ENCODE results near the gene LMAN2L.
A peak's percentile ranks its signal among the peaks of the same experiment; 100 is the strongest.

Gene LMAN2L, protein sequence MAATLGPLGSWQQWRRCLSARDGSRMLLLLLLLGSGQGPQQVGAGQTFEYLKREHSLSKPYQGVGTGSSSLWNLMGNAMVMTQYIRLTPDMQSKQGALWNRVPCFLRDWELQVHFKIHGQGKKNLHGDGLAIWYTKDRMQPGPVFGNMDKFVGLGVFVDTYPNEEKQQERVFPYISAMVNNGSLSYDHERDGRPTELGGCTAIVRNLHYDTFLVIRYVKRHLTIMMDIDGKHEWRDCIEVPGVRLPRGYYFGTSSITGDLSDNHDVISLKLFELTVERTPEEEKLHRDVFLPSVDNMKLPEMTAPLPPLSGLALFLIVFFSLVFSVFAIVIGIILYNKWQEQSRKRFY

DNA sequence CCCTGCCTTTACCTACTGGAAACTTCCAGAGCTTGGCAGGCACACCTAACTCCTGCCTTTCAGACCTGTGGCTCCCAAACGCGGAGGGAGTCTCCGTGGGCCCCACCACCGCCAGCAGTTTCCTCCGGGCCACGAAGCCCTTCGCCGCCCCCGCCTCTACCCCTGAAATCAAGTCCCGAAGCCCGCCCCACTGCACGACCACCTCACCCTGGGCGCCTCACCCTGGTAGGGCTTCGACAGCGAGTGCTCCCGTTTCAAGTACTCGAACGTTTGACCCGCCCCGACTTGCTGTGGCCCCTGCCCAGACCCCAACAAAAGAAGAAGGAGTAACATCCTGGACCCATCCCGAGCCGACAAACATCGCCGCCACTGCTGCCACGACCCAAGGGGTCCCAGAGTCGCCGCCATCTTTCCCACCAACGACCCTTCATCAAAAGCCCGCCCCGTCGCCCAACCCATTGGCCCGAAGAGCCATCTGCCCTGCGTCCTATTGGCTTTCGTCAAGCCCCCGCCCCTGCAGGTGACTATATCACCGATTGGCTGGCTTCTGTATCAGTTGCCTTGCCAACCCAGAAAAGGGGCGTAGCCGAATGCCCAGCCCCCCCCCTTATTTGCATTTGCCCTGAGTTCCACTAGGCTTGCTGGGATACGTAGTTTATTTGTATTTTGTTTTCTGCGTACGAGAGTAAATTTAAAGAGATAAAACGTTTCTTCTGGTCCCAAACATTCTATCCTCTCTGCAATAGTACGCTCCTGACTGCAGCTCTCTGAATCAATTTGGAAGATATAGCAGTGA lies at the start of gene LMAN2L:
Gene LMAN2L, minus strand, starts transcription at position 432 of the 796 bp plus-strand sequence. Its CDS starts 24 bp downstream, at position 408.
- TF ChIP-seq, protein P1, sequence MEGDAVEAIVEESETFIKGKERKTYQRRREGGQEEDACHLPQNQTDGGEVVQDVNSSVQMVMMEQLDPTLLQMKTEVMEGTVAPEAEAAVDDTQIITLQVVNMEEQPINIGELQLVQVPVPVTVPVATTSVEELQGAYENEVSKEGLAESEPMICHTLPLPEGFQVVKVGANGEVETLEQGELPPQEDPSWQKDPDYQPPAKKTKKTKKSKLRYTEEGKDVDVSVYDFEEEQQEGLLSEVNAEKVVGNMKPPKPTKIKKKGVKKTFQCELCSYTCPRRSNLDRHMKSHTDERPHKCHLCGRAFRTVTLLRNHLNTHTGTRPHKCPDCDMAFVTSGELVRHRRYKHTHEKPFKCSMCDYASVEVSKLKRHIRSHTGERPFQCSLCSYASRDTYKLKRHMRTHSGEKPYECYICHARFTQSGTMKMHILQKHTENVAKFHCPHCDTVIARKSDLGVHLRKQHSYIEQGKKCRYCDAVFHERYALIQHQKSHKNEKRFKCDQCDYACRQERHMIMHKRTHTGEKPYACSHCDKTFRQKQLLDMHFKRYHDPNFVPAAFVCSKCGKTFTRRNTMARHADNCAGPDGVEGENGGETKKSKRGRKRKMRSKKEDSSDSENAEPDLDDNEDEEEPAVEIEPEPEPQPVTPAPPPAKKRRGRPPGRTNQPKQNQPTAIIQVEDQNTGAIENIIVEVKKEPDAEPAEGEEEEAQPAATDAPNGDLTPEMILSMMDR (IDR thresholded peaks at IDR 0.05; ENCODE audit: insufficient read depth, low read length, poor library complexity, severe bottlenecking), result no peak
- Histone ChIP-seq H3K36me3 (ENCODE audit: control insufficient read depth, insufficient read depth, low read length) (peaks cover 2% of the 10 kb centered on the region), H3K4me3 (replicated peaks; ENCODE audit: low read depth, low read length) (peak within 1 kb of the TSS; percentile 88), H3K27me3 (replicated peaks; ENCODE audit: control insufficient read depth, insufficient read depth, low read length) (no peaks in the 10 kb centered on the region)
- DNase-seq (ENCODE audit: extremely low read depth, insufficient read length), result peak; percentile 86

DNA sequence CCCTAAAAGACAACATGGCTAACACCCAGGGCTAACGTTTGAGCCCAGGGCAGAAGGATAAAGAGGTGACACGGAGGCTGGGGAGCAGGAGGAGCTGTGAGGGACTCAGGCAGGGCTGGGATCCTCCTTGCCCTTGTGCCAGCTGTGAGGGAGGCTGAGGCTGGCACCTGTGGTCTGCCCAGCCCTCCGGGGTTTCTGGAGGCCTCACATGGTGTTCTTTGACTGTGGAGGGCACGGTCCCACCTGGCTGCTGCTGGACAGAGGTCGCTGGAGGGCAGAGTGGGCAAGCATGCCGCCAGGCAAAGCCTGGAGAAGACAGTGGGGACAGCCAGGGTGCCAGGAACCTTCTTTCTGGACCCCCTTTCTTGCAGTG lies 49.4 kb upstream of the LMAN2L start:
- TF ChIP-seq, protein P1 (IDR thresholded peaks at IDR 0.05; ENCODE audit: insufficient read depth, low read length, poor library complexity, severe bottlenecking), result no peak
- H3K4me3 ChIP-seq (replicated peaks; ENCODE audit: low read depth, low read length), result no peak overlapping the region
- no peaks in the 10 kb centered on the region for H3K27me3 ChIP-seq (replicated peaks; ENCODE audit: control insufficient read depth, insufficient read depth, low read length)
- DNase-seq (ENCODE audit: extremely low read depth, insufficient read length), result no peak
- no peaks in the 10 kb centered on the region for H3K36me3 ChIP-seq (ENCODE audit: control insufficient read depth, insufficient read depth, low read length)

DNA sequence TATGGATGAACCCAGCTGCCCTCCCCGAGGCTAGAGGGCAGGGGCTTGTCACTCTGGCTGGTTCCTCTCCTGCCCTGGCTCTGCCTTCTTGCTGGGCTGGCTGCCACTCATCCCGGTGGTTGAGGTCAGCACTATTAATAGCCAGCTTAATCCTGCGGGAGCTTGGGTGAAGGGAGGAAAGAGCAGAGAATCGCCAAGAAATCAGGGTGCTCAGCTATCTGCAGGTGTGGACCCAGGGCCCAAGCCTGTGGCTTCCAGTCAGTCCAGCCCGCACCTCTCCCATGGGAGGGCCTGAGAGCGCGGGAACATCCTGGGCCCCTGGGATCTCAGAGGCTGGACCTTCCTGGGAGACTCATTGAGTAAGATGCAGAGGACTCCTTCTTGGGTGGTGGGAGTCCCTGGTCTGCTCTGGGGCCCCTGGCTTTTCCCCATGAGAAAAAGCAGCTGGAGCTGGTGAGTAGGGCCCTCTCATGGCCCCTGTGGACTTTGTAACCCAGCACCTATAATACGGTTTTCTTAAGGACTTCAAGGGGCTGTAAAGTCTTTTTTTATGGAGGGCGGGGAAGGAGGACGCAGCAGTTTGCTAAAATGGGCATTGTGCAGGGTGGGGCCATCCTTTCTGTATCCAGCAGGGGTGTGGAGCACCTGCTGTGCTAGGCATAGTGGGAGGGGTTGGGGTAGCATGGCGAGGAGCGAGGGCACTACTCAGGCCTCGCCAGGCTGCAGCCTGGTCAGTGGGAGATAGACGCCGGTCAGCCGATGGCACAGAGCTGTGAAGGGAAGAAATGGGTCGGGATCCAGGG lies 48.8 kb upstream of the LMAN2L start:
- Histone ChIP-seq H3K36me3 (ENCODE audit: control insufficient read depth, insufficient read depth, low read length) (no peaks in the 10 kb centered on the region), H3K4me3 (replicated peaks; ENCODE audit: low read depth, low read length) (no peak overlapping the region), H3K27me3 (replicated peaks; ENCODE audit: control insufficient read depth, insufficient read depth, low read length) (no peaks in the 10 kb centered on the region)
- no peak for DNase-seq (ENCODE audit: extremely low read depth, insufficient read length)
- TF ChIP-seq, protein P1 (IDR thresholded peaks at IDR 0.05; ENCODE audit: insufficient read depth, low read length, poor library complexity, severe bottlenecking), result no peak

DNA sequence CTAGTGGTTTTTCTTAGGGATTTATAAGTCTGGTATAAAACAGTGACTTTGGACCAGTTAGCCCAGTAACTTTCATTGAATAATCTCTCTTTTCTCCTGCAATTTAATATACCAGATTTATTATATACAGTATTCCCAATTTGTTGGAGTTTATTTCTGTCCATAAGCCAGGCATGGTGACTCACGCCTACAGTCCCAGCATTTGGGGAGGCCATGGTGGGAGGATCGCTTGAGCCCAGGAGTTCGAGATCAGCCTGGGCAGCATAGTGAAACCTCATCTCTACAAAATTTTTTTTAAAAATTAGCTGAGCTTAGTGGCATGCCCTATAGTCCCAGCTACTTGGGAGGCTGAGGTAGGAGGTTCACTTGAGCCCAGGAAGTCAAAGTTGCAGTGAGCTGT lies 47.5 kb upstream of the LMAN2L start:
- no peaks in the 10 kb centered on the region for H3K27me3 ChIP-seq (replicated peaks; ENCODE audit: control insufficient read depth, insufficient read depth, low read length)
- no peak overlapping the region for H3K4me3 ChIP-seq (replicated peaks; ENCODE audit: low read depth, low read length)
- TF ChIP-seq, protein P1 (IDR thresholded peaks at IDR 0.05; ENCODE audit: insufficient read depth, low read length, poor library complexity, severe bottlenecking), result no peak
- no peak for DNase-seq (ENCODE audit: extremely low read depth, insufficient read length)
- no peaks in the 10 kb centered on the region for H3K36me3 ChIP-seq (ENCODE audit: control insufficient read depth, insufficient read depth, low read length)

DNA sequence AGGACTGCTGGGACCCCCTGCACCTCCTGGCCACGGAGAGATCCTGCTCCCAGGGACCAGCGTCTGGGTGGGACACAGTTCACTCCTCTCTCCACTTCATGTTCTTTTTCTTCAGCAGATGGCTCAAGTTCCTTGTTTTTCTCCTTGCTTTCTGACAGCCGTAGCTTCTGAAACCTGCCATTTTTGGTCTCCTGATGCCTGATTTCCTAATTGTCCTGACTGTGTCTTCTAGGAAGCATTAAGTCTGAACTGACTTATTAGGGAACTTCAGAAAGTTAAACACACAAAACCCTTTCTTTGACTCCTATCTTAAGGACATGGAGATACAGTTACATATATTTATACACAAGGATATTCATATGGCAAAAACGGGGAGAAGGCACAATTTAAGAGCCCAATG lies 43.5 kb upstream of the LMAN2L start:
- TF ChIP-seq, protein P1 (IDR thresholded peaks at IDR 0.05; ENCODE audit: insufficient read depth, low read length, poor library complexity, severe bottlenecking), result no peak
- no peaks in the 10 kb centered on the region; the same call in 1 of the 2 replicates for H3K36me3 ChIP-seq (ENCODE audit: control insufficient read depth, insufficient read depth, low read length)
- DNase-seq (ENCODE audit: extremely low read depth, insufficient read length), result no peak
- no peak overlapping the region for H3K4me3 ChIP-seq (replicated peaks; ENCODE audit: low read depth, low read length)
- no peaks in the 10 kb centered on the region for H3K27me3 ChIP-seq (replicated peaks; ENCODE audit: control insufficient read depth, insufficient read depth, low read length)
